K562 (cell line): Measurements from ENCODE around the gene ACP1. TPM values are rescaled to one million over a fixed set of nuclear protein-coding genes. Genes with fewer than 3 reads are reported as not detected.
A peak's percentile ranks its signal among the peaks of the same experiment; 100 is the strongest.

ENCODE experiments used
- ATAC-seq: fragments of 200-7000 bp; cut with Tn5 transposase; 3 replicates; pipeline ENCODE4 v1.9.1; 2020; ENCODE audit warnings: moderate library complexity
- BruUV-seq: library from RNA; stranded (reverse); fragments of 400-500 nt; replicated peaks from 2 replicates; lab custom pipeline; 2021; lab: Mats Ljungman, UMichigan
- CTCF ChIA-PET: fragments of 300-600 bp; formaldehyde crosslinking; extraction: SDS; loops from one replicate; lab custom pipeline; 2021; ENCODE audit warnings: low intra/inter-chr PET ratio; lab: Yijun Ruan, JAX
- POLR2A ChIA-PET: fragments of 300-600, 350-650 bp; sonication (Branson Sonifier 250); formaldehyde crosslinking; extraction: SDS; loops from one replicate; lab custom pipeline; 2021; ENCODE audit warnings: antibody characterized with exemption, inconsistent platforms; lab: Yijun Ruan, JAX
- DNase-seq, 4 experiments: peaks; one replicate each; pipeline versions ENCODE4 v3.0.0 to v3.0.0-alpha.2; 2011 to 2018; ENCODE audit warnings: low spot score in 3 of 4, mixed read lengths in 3 of 4; ENCODE audit errors: extremely low read depth in 1 of 4
- FAIRE-seq: peaks from 2 replicates; lab custom pipeline; 2011; peaks lifted over from hg19 to GRCh38; lab: Jason Lieb, UNC
- H2AFZ ChIP-seq: 2 replicates; pipeline ENCODE4 v1.6.0; 2011; ENCODE audit warnings: low read depth, low read length, control low read depth, inconsistent platforms
- H3K27ac ChIP-seq: fragments of 200-600 bp; 3 replicates; pipeline ENCODE4 v1.8.0; 2011; ENCODE audit warnings: low read depth, mild to moderate bottlenecking, control low read depth, inconsistent platforms, low read length, moderate library complexity, mixed read lengths; ENCODE audit errors: extremely low read depth
- H3K27me3 ChIP-seq, 2 experiments: fragments of 300-600 bp in 1 of 2; 2 replicates in 1 of 2; 3 replicates in 1 of 2; pipeline versions ENCODE4 v1.6.0 to v1.8.0; 2011; ENCODE audit warnings: inconsistent platforms in 2 of 2, low read length in 2 of 2, mild to moderate bottlenecking in 1 of 2, mixed read lengths in 1 of 2, moderate library complexity in 1 of 2; ENCODE audit not compliant: control insufficient read depth in 2 of 2, insufficient read depth in 2 of 2
- H3K36me3 ChIP-seq: fragments of 300-600 bp; 3 replicates; pipeline ENCODE4 v1.8.0; 2011; ENCODE audit warnings: mild to moderate bottlenecking, low read length, inconsistent platforms; ENCODE audit not compliant: control insufficient read depth, insufficient read depth
- H3K4me1 ChIP-seq, 2 experiments: fragments of 200-600 bp in 1 of 2; replicated peaks in 1 of 2; 2 replicates in 1 of 2; 3 replicates in 1 of 2; pipeline versions ENCODE4 v1.5.1 to v1.8.0; 2011; ENCODE audit warnings: inconsistent platforms in 2 of 2, low read length in 2 of 2, mild to moderate bottlenecking in 1 of 2, mixed read lengths in 1 of 2, moderate library complexity in 1 of 2; ENCODE audit not compliant: control insufficient read depth in 2 of 2, insufficient read depth in 2 of 2
- H3K4me2 ChIP-seq: 2 replicates; pipeline ENCODE4 v1.6.1; 2011; ENCODE audit warnings: low read length, control low read depth, inconsistent platforms, mixed read lengths; ENCODE audit not compliant: insufficient read depth
- H3K4me3 ChIP-seq: fragments of 200-600 bp; sonication (generic), shearing (Covaris generic); 2 replicates; pipeline ENCODE4 v1.5.1; 2016; ENCODE audit warnings: control low read depth, inconsistent platforms
- H3K79me2 ChIP-seq: fragments of 200-600 bp; 3 replicates; pipeline ENCODE4 v1.8.0; 2011; ENCODE audit warnings: low read length, inconsistent platforms; ENCODE audit not compliant: control insufficient read depth, insufficient read depth
- H3K9ac ChIP-seq, 2 experiments: 2 replicates each; pipeline versions ENCODE4 v1.6.0 to v1.6.1; 2011; ENCODE audit warnings: low read depth in 2 of 2, low read length in 2 of 2, control low read depth in 1 of 2, inconsistent platforms in 1 of 2, mild to moderate bottlenecking in 1 of 2, mixed read lengths in 1 of 2; ENCODE audit not compliant: insufficient read depth in 1 of 2
- H3K9me1 ChIP-seq: one replicate; pipeline ENCODE4 v1.6.0; 2011; ENCODE audit warnings: inconsistent platforms, mild to moderate bottlenecking, low read length, moderate library complexity; ENCODE audit not compliant: control insufficient read depth, insufficient read depth
- H3K9me3 ChIP-seq: replicated peaks from 2 replicates; pipeline ENCODE4 v1.5.1; 2011; ENCODE audit warnings: low read depth, low read length, inconsistent platforms; ENCODE audit not compliant: control insufficient read depth, insufficient read depth
- H4K20me1 ChIP-seq: replicated peaks from 2 replicates; pipeline ENCODE4 v1.6.1; 2011; ENCODE audit warnings: low read length, inconsistent platforms, mixed read lengths; ENCODE audit not compliant: control insufficient read depth, insufficient read depth
- ARID1B ChIP-seq: fragments of 450-650 bp; IDR thresholded peaks from 2 replicates; pipeline ENCODE4 v1.6.1; 2016; ENCODE audit warnings: antibody characterized with exemption, mild to moderate bottlenecking, inconsistent platforms
- DPF2 ChIP-seq: fragments of 450-650 bp; IDR thresholded peaks from 2 replicates; pipeline ENCODE4 v1.6.1; 2016
- ETV1 ChIP-seq: fragments of 450-650 bp; conservative IDR thresholded peaks from 2 replicates; pipeline ENCODE4 v1.6.1; 2016; ENCODE audit warnings: missing genetic modification characterization, control low read depth, low read depth, missing compliant biosample characterization
- HOXB6 ChIP-seq: fragments of 250-450 bp; sonication (Bioruptor Pico); IDR thresholded peaks from 2 replicates; pipeline ENCODE4 v1.5.1; 2022; ENCODE audit warnings: mild to moderate bottlenecking, borderline replicate concordance
- IFI16 ChIP-seq: fragments of 250-450 bp; sonication (Bioruptor Pico); IDR thresholded peaks from 2 replicates; pipeline ENCODE4 v2.1.2; 2022; ENCODE audit warnings: mild to moderate bottlenecking, inconsistent platforms
- KAT8 ChIP-seq: fragments of 450-650 bp; IDR thresholded peaks from 2 replicates; pipeline ENCODE4 v1.6.1; 2016; ENCODE audit warnings: low read depth, mild to moderate bottlenecking
- L3MBTL2 ChIP-seq: fragments of 450-650 bp; IDR thresholded peaks from 2 replicates; pipeline ENCODE4 v1.6.1; 2016; ENCODE audit warnings: mild to moderate bottlenecking, moderate library complexity
- NBN ChIP-seq: fragments of 450-650 bp; IDR thresholded peaks from 2 replicates; pipeline ENCODE4 v1.6.1; 2016; ENCODE audit warnings: low read depth, mild to moderate bottlenecking
- POLR3A ChIP-seq: IDR thresholded peaks from 2 replicates; pipeline ENCODE4 v1.6.1; 2011; ENCODE audit warnings: borderline replicate concordance, mild to moderate bottlenecking, moderate library complexity; ENCODE audit not compliant: insufficient read length, insufficient read depth; ENCODE audit errors: extremely low read depth
- RAD21 ChIP-seq, 2 experiments: fragments of 250-450 bp in 1 of 2; fragments of 450-650 bp in 1 of 2; sonication (Bioruptor Pico) in 1 of 2; formaldehyde crosslinking in 1 of 2; IDR thresholded peaks in 1 of 2; conservative IDR thresholded peaks in 1 of 2; 2 replicates each; pipeline versions ENCODE4 v1.4.0 to v1.8.0; 2020 to 2022; ENCODE audit warnings: mild to moderate bottlenecking in 2 of 2, moderate library complexity in 1 of 2
- TAL1 ChIP-seq: fragments of 450-650 bp; IDR thresholded peaks from 2 replicates; pipeline ENCODE4 v1.6.1; 2016; ENCODE audit warnings: mild to moderate bottlenecking
- TRIM28 ChIP-seq: fragments of 450-650 bp; IDR thresholded peaks from 2 replicates; pipeline ENCODE4 v1.6.1; 2017
- WGBS: fragments of 100-300 bp; shearing (Covaris generic); methylation state at CpG from one replicate; pipeline ENCODE4 v1.1.6; 2016; ENCODE audit warnings: low coverage, mixed read lengths; ENCODE audit not compliant: insufficient coverage; ENCODE audit errors: missing lambda C conversion rate; 5-methylcytosine and 5-hydroxymethylcytosine counted together
- in situ Hi-C: fragments of 300-500 bp; cut with MboI; formaldehyde crosslinking; loops from 4 replicates; pipeline ENCODE4 v1.15.0; 2018; ENCODE audit warnings: inconsistent platforms, mixed read lengths
- intact Hi-C: fragments of 100-400 bp; cut with micrococcal nuclease; formaldehyde crosslinking; loops from 2 replicates; pipeline ENCODE4 v1.14.2; 2022
- polyA plus RNA-seq, 8 experiments: library from polyadenylated mRNA; depleted of rRNA in 4 of 8; stranded (reverse) in 5 of 8; unstranded in 3 of 8; fragments of >200 nt; fragmentation: Nextera tagmentation in 2 of 8; fragmentation: Illumina TruSeq in 1 of 8; extraction: Ambion mirVana in 2 of 8; extraction: Trizol in 1 of 8; gene quantifications; 2 replicates each; pipeline versions ENCODE4 v1.2.1 to v1.2.3, GENCODE V29; 2011 to 2014; ENCODE audit warnings: inconsistent platforms in 1 of 8, missing spikeins in 1 of 8
- total RNA-seq, 7 experiments: library from RNA; depleted of rRNA in 6 of 7; stranded (reverse); fragments of >200 nt in 6 of 7; fragmentation: Illumina TruSeq in 2 of 7; extraction: Trizol in 2 of 7; gene quantifications; 2 replicates each; pipeline versions ENCODE4 v1.2.1 to v1.2.3, GENCODE V29; 2011 to 2021; ENCODE audit warnings: low replicate concordance in 1 of 7
- TF ChIP-seq, protein P1 (sequence below): fragments of 250-450 bp; sonication (Bioruptor Pico); IDR thresholded peaks from 2 replicates; pipeline ENCODE4 v1.5.0; 2020; ENCODE audit warnings: mild to moderate bottlenecking, borderline replicate concordance
- TF ChIP-seq, protein P2 (sequence below): IDR thresholded peaks from 2 replicates; pipeline ENCODE4 v1.6.1; 2014; ENCODE audit warnings: antibody characterized with exemption
- TF ChIP-seq, protein P3 (sequence below): conservative IDR thresholded peaks from 2 replicates; pipeline ENCODE4 v1.6.1; 2011; ENCODE audit warnings: low read depth, mild to moderate bottlenecking, low read length; ENCODE audit not compliant: control insufficient read depth

The ACP1 gene
- total and polyA plus RNA-seq, 9 of the 15 experiments (the other 6 are each of a cell fraction or from before 2014, with no cell fraction given) = 139 to 493 (median 189) TPM

DNA sequence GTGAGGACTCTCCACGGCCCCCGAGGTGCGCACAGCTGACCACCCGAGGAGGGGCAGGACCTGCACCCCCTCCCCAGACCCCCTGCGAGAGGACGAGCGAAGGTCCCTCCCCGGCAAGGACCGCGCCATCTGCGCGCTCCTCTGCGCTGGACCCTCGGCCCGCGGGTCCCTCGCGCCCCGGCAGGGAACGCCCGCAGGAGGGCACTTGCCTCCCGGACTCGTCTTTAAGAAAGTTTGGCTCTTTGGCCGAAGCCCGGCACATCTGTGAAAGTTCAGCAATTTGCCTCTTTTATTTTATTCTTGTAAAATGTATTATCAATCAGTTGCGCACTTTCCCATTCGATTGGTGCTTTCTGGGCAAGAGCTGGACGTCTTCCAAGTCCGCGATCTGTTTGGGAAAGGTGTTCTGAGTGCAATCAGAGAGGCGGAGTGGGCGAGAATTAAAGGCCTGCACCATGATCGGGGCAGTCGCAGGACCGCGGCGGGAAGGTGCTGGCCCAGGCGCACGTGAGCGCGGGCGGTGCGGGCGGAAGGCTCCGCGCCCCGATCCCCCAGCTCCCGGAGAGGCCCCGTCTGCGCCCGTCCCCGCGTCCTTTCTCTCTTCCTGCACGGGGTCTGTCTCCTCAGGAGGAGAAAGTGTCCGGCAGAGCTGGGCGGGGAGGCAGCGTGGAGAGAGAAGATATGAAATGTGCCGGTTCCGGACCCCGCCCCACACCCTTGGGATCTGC is 24.8 kb downstream of the ACP1 start (continued):
- no peak for TF ChIP-seq IFI16

- Histone ChIP-seq H4K20me1 (no peaks in the 10 kb centered on the region), H3K4me1 (peaks cover 0 to 13% of the 10 kb centered on the region in 2 experiments; a peak in 3 of 5 replicates), H3K9me1 (no peaks in the 10 kb centered on the region), H3K27me3 (peaks cover 0 to under 1% of the 10 kb centered on the region in 2 experiments; a peak in 1 of 5 replicates), H3K79me2 (no peaks in the 10 kb centered on the region), H2AFZ (peak overlapping the region; percentile 61), H3K4me2 (peak overlapping the region; percentile 72), H3K9ac (peak overlapping the region; percentile 37 to 66; a peak in 2 of 4 replicates), H3K4me3 (peak overlapping the region; percentile 36), H3K36me3 (no peaks in the 10 kb centered on the region), H3K9me3 (no peaks in the 10 kb centered on the region), H3K27ac (no peak overlapping the region)
- FAIRE-seq = peak; percentile 37
- peak; percentile 68 to 83 (median 78) for DNase-seq
- CTCF ChIA-PET = interaction anchor here (0.6 to 2.9 kb wide), 3 partner anchors 44 to 272 kb away, joined by 3 to 34 read pairs (median 13); no protein-coding TSS in a partner anchor
- 2% methylated on average over 12 of the region's 15 CpGs for WGBS
- POLR2A ChIA-PET = no interaction called here
- ATAC-seq = peak; percentile 99
- in situ Hi-C loops = no loop called here
- no TSS peak for BruUV-seq
- intact Hi-C loops = loop anchor here (1.0 kb wide), 2 partner anchors 44 to 118 kb away; no protein-coding TSS in a partner anchor
- TF ChIP-seq, protein P1, sequence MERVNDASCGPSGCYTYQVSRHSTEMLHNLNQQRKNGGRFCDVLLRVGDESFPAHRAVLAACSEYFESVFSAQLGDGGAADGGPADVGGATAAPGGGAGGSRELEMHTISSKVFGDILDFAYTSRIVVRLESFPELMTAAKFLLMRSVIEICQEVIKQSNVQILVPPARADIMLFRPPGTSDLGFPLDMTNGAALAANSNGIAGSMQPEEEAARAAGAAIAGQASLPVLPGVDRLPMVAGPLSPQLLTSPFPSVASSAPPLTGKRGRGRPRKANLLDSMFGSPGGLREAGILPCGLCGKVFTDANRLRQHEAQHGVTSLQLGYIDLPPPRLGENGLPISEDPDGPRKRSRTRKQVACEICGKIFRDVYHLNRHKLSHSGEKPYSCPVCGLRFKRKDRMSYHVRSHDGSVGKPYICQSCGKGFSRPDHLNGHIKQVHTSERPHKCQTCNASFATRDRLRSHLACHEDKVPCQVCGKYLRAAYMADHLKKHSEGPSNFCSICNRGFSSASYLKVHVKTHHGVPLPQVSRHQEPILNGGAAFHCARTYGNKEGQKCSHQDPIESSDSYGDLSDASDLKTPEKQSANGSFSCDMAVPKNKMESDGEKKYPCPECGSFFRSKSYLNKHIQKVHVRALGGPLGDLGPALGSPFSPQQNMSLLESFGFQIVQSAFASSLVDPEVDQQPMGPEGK (CRISPR knock-in tag) = no peak
- no peak for TF ChIP-seq KAT8
- TF ChIP-seq L3MBTL2 = 0 out of 2 replicates have a peak, but pooled peaks have one; percentile 12
- TF ChIP-seq ETV1 (tag) = 0 out of 2 replicates have a peak, but pooled peaks have one; percentile 14
- no peak for TF ChIP-seq TAL1
- no peak for TF ChIP-seq HOXB6 (CRISPR knock-in tag)
- TF ChIP-seq, protein P2, sequence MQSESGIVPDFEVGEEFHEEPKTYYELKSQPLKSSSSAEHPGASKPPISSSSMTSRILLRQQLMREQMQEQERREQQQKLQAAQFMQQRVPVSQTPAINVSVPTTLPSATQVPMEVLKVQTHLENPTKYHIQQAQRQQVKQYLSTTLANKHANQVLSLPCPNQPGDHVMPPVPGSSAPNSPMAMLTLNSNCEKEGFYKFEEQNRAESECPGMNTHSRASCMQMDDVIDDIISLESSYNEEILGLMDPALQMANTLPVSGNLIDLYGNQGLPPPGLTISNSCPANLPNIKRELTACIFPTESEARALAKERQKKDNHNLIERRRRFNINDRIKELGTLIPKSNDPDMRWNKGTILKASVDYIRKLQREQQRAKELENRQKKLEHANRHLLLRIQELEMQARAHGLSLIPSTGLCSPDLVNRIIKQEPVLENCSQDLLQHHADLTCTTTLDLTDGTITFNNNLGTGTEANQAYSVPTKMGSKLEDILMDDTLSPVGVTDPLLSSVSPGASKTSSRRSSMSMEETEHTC = no peak
- TF ChIP-seq, protein P3, sequence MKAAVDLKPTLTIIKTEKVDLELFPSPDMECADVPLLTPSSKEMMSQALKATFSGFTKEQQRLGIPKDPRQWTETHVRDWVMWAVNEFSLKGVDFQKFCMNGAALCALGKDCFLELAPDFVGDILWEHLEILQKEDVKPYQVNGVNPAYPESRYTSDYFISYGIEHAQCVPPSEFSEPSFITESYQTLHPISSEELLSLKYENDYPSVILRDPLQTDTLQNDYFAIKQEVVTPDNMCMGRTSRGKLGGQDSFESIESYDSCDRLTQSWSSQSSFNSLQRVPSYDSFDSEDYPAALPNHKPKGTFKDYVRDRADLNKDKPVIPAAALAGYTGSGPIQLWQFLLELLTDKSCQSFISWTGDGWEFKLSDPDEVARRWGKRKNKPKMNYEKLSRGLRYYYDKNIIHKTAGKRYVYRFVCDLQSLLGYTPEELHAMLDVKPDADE = no peak
- peak; percentile 63; the same call in 1 of the 2 replicates for TF ChIP-seq NBN
- TF ChIP-seq RAD21 (CRISPR knock-in tag; conservative IDR thresholded peaks at IDR 0.05 in 1 of 2, IDR thresholded peaks at IDR 0.05 in 1 of 2) = peak; percentile 86 to 90
- 0 out of 2 replicates have a peak, but pooled peaks have one; percentile 17 for TF ChIP-seq ARID1B
- no peak for TF ChIP-seq TRIM28
- no peak for TF ChIP-seq POLR3A
- TF ChIP-seq DPF2 = peak; percentile 35; the same call in 1 of the 2 replicates
Observed at GRCh38 chr2:290090-290722, 25.5 kb downstream of the ACP1 start.
